HepG2 (cell line): ENCODE measurements around the gene H6PD. TPM values are rescaled to one million over a fixed set of nuclear protein-coding genes. Genes with fewer than 3 reads are reported as not detected.
A peak's percentile ranks its signal among the peaks of the same experiment; 100 is the strongest.

ENCODE experiments used
- ARID4A ChIP-seq: sonication (generic); formaldehyde crosslinking; IDR thresholded peaks from 2 replicates; pipeline ENCODE4 v1.5.0; 2020; ENCODE audit warnings: mild to moderate bottlenecking, missing genetic modification reagents, borderline replicate concordance
- BORCS8-MEF2B ChIP-seq: sonication (generic); formaldehyde crosslinking; IDR thresholded peaks from 2 replicates; pipeline ENCODE4 v1.8.0; 2022; ENCODE audit warnings: mild to moderate bottlenecking, missing genetic modification reagents
- CREBL2 ChIP-seq: sonication (generic); formaldehyde crosslinking; IDR thresholded peaks from 2 replicates; pipeline ENCODE4 v1.8.1; 2023; ENCODE audit warnings: missing genetic modification reagents, mild to moderate bottlenecking, borderline replicate concordance
- NR2F6 ChIP-seq, 2 experiments: IDR thresholded peaks; 2 replicates each; pipeline ENCODE4 v1.6.1; 2016; ENCODE audit warnings: antibody characterized with exemption in 1 of 2, mild to moderate bottlenecking in 1 of 2
- PRDM10 ChIP-seq: sonication (generic); formaldehyde crosslinking; IDR thresholded peaks from 2 replicates; pipeline ENCODE4 v1.4.0; 2020; ENCODE audit warnings: low read depth, missing genetic modification reagents
- REST ChIP-seq, 2 experiments: IDR thresholded peaks; 2 replicates each; pipeline ENCODE4 v1.6.1; 2011 to 2012; ENCODE audit warnings: low read length in 2 of 2, borderline replicate concordance in 1 of 2, low read depth in 1 of 2, mild to moderate bottlenecking in 1 of 2, moderate library complexity in 1 of 2
- ZMAT5 ChIP-seq: sonication (generic); formaldehyde crosslinking; IDR thresholded peaks from 2 replicates; pipeline ENCODE4 v1.5.0; 2020; ENCODE audit warnings: mild to moderate bottlenecking, low read depth, missing genetic modification reagents, borderline replicate concordance
- ZNF331 ChIP-seq: sonication (generic); formaldehyde crosslinking; IDR thresholded peaks from 2 replicates; pipeline ENCODE4 v1.4.0; 2020; ENCODE audit warnings: missing genetic modification reagents
- ZSCAN20 ChIP-seq: sonication (generic); formaldehyde crosslinking; IDR thresholded peaks from 2 replicates; pipeline ENCODE4 v1.4.0; 2020; ENCODE audit warnings: missing genetic modification reagents, mild to moderate bottlenecking, borderline replicate concordance
- ZXDC ChIP-seq: sonication (generic); formaldehyde crosslinking; IDR thresholded peaks from 2 replicates; pipeline ENCODE4 v1.5.0; 2020; ENCODE audit warnings: mild to moderate bottlenecking, missing genetic modification reagents
- polyA plus RNA-seq, 8 experiments: library from polyadenylated mRNA; depleted of rRNA in 3 of 8; stranded (reverse) in 7 of 8; unstranded in 1 of 8; fragments of >200 nt; fragmentation: Illumina TruSeq in 4 of 8; extraction: Trizol in 4 of 8; gene quantifications; 2 replicates each; pipeline versions ENCODE4 v1.2.1 to v1.2.3, GENCODE V29; 2011 to 2016; ENCODE audit warnings: low read depth in 4 of 8, missing spikeins in 1 of 8, mixed read lengths in 1 of 8; ENCODE audit not compliant: insufficient read depth in 1 of 8
- total RNA-seq, 5 experiments: library from RNA; depleted of rRNA; stranded (reverse); fragments of >200 nt; fragmentation: Illumina TruSeq; extraction: Trizol; gene quantifications; 2 replicates each; pipeline ENCODE4 v1.2.3, GENCODE V29; 2016; ENCODE audit warnings: low read depth in 1 of 5

The H6PD gene
- total and polyA plus RNA-seq, 2 of the 13 experiments (the other 11 are each of a cell fraction or from before 2014, with no cell fraction given) = 9.3 to 14.1 TPM

GRCh38 chr1:9196129-9197040, 38.2 kb upstream of the H6PD start (continued):
- TF ChIP-seq ZSCAN20 (CRISPR knock-in tag) = 0 out of 2 replicates have a peak, but pooled peaks have one; percentile 54
- TF ChIP-seq PRDM10 (CRISPR knock-in tag) = 0 out of 2 replicates have a peak, but pooled peaks have one; percentile 19
- no peak for TF ChIP-seq ZXDC
- no peak for TF ChIP-seq NR2F6 (IDR thresholded peaks at IDR 0.05)
- peak; percentile 5; the same call in 1 of the 2 replicates for TF ChIP-seq NR2F6 (CRISPR knock-in tag; IDR thresholded peaks at IDR 0.05)
- TF ChIP-seq ZNF331 (CRISPR knock-in tag) = no peak
- TF ChIP-seq ARID4A = peak; percentile 28; the same call in 1 of the 2 replicates
- no peak for TF ChIP-seq ZMAT5
- 0 out of 2 replicates have a peak, but pooled peaks have one; percentile 21 for TF ChIP-seq BORCS8-MEF2B (CRISPR knock-in tag)
- TF ChIP-seq CREBL2 (CRISPR knock-in tag) = no peak
- TF ChIP-seq REST (IDR thresholded peaks at IDR 0.05; ENCODE audit: borderline replicate concordance in 1 of 2, low read depth in 1 of 2, low read length in 2 of 2) = no peak
